Activated T-cell treated with anti-CD3 and anti-CD28 coated beads, Interleukin-2, amount 50 U/mL, for 24 hours (primary cell): ENCODE measurements around the gene SLC5A3.

Source experiments
- DNase-seq: peaks from one replicate; pipeline ENCODE4 v3.0.0-alpha.2; 2020
- H3K27ac Mint-ChIP-seq: 2 replicates; pipeline ENCODE4 v1.8.0; 2020; ENCODE audit warnings: mild to moderate bottlenecking, mixed read lengths
- H3K27me3 Mint-ChIP-seq: 2 replicates; pipeline ENCODE4 v1.8.0; 2020; ENCODE audit warnings: mixed read lengths
- H3K36me3 Mint-ChIP-seq: 2 replicates; pipeline ENCODE4 v1.8.0; 2020; ENCODE audit warnings: low read depth, mixed read lengths
- H3K4me1 Mint-ChIP-seq: 2 replicates; pipeline ENCODE4 v1.8.0; 2020; ENCODE audit warnings: low read depth, mixed read lengths
- H3K4me3 Mint-ChIP-seq: 2 replicates; pipeline ENCODE4 v1.8.0; 2020; ENCODE audit warnings: mild to moderate bottlenecking, moderate library complexity, mixed read lengths
- H3K9me3 Mint-ChIP-seq: 2 replicates; pipeline ENCODE4 v1.8.0; 2020; ENCODE audit warnings: mixed read lengths

SLC5A3 gene

GRCh38 chr21:34073032-34073748 is at the start of gene SLC5A3, which contains the start of gene MRPS6:
Gene SLC5A3 (plus strand): TSS chr21:34073578. CDS start chr21:34095199, 21,621 bp downstream.
Gene MRPS6 (plus strand): TSS chr21:34073578. CDS start chr21:34073701, 123 bp downstream.
- Mint-ChIP-seq H3K4me1 (peaks cover 41% of the 10 kb centered on the region), H3K27me3 (no peaks in the 10 kb centered on the region), H3K27ac (peak within 1 kb of the TSS; percentile 95), H3K36me3 (peaks cover 39% of the 10 kb centered on the region), H3K4me3 (peak within 1 kb of the TSS; percentile 96), H3K9me3 (no peaks in the 10 kb centered on the region)
- DNase-seq: peak; percentile 87

DNA sequence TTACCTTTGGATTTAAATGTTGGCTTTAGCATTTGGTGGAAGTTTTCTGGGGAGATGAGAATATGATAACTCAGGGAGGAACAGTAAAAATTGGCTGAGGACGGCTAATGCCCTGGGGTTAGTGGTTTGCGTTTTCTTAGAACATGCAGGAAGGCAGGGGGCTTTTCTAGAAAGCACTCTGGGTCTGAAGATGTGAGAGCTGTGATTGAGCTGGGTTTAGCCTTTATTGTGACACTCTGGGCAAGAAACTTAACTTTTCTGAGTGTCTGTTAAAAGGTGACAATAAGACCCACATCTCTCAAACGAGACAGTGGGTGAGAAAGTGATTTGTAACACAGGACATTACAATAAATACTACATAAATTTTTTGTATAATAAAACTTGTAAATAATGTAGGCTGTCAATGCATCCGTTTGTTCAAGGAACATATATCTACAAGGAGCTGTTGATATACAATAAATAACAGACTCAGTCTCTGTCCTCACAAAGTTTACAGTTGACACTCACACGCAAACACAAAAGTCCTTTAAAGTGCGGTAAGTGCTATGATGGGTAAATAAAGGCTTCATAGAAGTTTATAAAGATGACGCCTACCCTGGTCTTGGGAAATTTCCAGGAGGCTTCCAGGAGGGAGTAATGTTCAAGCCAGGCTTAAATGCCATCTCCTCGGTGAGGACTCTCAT is 49.5 kb upstream of the SLC5A3 start:
- no peak for DNase-seq
- H3K4me3 Mint-ChIP-seq: no peak overlapping the region
- no peak overlapping the region for H3K27ac Mint-ChIP-seq
- H3K9me3 Mint-ChIP-seq: no peaks in the 10 kb centered on the region
- H3K36me3 Mint-ChIP-seq: no peaks in the 10 kb centered on the region
- H3K27me3 Mint-ChIP-seq: no peaks in the 10 kb centered on the region
- H3K4me1 Mint-ChIP-seq: peaks cover 12% of the 10 kb centered on the region

GRCh38 chr21:34024374-34024693 is 49.0 kb upstream of the SLC5A3 start:
- H3K9me3 Mint-ChIP-seq: no peaks in the 10 kb centered on the region
- peaks cover 12% of the 10 kb centered on the region for H3K4me1 Mint-ChIP-seq
- DNase-seq: no peak
- H3K4me3 Mint-ChIP-seq: no peak overlapping the region
- no peak overlapping the region for H3K27ac Mint-ChIP-seq
- H3K27me3 Mint-ChIP-seq: no peaks in the 10 kb centered on the region
- H3K36me3 Mint-ChIP-seq: no peaks in the 10 kb centered on the region

GRCh38 chr21:34027721-34028461 is 45.5 kb upstream of the SLC5A3 start:
- no peak for DNase-seq
- H3K27me3 Mint-ChIP-seq: no peaks in the 10 kb centered on the region
- peaks cover 28% of the 10 kb centered on the region for H3K4me1 Mint-ChIP-seq
- H3K27ac Mint-ChIP-seq: no peak overlapping the region
- H3K4me3 Mint-ChIP-seq: no peak overlapping the region
- H3K36me3 Mint-ChIP-seq: no peaks in the 10 kb centered on the region
- peaks cover 3% of the 10 kb centered on the region for H3K9me3 Mint-ChIP-seq

- Mint-ChIP-seq H3K9me3 (peaks cover 3% of the 10 kb centered on the region), H3K27me3 (no peaks in the 10 kb centered on the region), H3K4me3 (no peak overlapping the region), H3K4me1 (peaks cover 29% of the 10 kb centered on the region), H3K36me3 (no peaks in the 10 kb centered on the region), H3K27ac (peak overlapping the region; percentile 92)
- DNase-seq: peak; percentile 71
These were observed 43.4 kb upstream of the SLC5A3 start for GRCh38 chr21:34029743-34030528.

DNA sequence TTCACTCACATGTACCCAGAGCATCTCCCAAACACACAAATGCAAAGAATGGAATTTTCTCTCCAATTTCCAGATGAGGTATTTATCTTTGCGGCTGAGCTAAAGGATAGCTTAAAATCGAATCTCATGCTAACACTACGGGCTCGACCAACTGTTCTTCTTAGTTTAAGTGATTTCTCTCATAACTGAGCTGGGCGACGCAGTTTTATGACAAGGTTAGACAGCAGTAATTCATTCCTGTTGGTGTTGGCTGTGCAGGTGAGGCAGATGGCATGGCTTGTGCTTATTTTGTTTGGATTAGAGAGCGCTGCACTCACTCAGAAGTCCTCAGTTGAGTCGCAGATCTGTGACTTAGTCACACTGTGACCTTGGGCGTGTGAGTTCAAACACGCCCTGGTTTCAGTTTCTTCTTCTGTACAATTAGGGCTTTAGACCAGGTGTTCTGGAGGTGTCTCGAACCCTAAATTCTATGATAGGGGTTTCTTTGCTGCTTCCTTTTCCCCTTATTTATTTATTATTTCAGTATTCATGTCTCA is 41.5 kb upstream of the SLC5A3 start:
- Mint-ChIP-seq H3K4me1 (peaks cover 29% of the 10 kb centered on the region), H3K27me3 (no peaks in the 10 kb centered on the region), H3K4me3 (no peak overlapping the region), H3K9me3 (peaks cover 8% of the 10 kb centered on the region), H3K36me3 (no peaks in the 10 kb centered on the region), H3K27ac (no peak overlapping the region)
- no peak for DNase-seq

GRCh38 chr21:34034369-34035014 is 38.9 kb upstream of the SLC5A3 start:
- Mint-ChIP-seq H3K4me1 (peaks cover 29% of the 10 kb centered on the region), H3K27ac (no peak overlapping the region), H3K27me3 (no peaks in the 10 kb centered on the region), H3K4me3 (no peak overlapping the region), H3K36me3 (no peaks in the 10 kb centered on the region), H3K9me3 (peaks cover 8% of the 10 kb centered on the region)
- DNase-seq: no peak

DNA sequence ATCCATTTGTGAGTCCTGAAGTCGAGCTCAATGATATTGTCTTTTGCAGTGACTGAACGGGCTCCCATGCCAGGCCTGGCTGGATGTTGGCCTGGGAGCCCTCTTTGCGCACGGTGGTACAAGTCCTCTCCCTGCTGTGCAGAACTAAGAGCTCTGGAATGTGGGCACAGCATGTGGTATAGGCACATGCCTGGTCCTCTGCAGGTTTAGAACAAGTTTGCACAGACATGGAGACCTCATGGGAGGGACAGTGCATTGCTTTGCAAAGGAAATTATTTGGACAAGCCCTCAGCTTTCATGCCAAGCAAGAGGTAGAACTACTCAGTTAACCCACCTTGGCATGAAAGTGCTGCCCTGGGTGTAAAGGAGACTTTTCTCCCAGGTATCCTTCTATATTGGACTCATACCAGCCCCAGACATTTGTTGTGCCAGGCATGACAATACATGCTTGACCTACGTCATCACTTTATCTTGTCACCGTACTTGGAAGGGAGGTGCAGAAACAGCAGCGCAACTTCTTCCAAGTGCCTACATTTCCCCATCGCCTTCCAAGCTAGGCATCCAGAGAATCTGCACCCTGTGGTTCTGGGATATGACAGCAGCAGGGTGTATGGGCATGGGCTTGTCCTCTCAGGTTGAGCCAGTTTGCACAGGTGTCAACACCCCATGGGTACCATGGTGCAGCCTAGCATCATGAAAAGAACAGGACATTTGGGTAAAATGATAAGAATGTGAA is 37.6 kb upstream of the SLC5A3 start:
- Mint-ChIP-seq H3K4me1 (peaks cover 17% of the 10 kb centered on the region), H3K4me3 (no peak overlapping the region), H3K36me3 (no peaks in the 10 kb centered on the region), H3K9me3 (peaks cover 7% of the 10 kb centered on the region), H3K27me3 (no peaks in the 10 kb centered on the region), H3K27ac (no peak overlapping the region)
- DNase-seq: no peak

DNA sequence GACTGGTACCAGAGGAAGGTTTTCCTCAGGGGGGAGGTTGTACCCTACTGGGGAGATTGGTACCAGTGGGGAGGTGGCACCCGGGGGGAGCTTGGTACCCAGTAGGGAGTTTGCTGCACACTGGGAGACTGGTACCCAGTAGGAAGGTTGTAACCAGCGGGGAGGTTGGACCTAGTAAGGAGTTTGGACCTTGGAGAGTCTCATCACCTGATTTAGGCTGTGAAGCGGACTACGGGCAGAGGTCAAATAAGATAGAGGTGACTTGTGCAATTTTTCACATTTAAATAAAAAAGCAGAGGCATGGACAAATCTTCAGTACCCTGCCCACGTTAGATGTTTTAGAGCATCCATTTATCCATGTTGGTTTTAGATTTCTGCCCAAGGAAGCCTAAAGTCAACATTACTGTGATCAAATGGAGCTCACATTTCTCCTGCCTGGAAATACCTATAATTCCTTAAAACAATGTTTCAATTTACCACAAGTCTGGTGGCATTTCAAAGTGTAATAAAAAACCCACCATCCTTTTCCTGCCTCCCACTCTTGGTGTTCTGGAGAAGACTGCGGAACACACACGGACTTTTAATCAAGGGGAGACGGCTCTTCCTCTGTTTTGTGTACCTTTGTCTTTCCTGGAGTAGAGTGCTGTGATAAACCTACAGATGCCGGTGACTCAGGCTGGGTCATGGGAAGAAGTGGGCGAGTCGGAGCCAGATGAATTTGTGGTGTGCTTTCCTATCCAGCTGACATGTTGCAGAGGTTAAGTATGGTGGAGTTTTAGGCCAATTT is 36.2 kb upstream of the SLC5A3 start:
- H3K4me1 Mint-ChIP-seq: peaks cover 9% of the 10 kb centered on the region
- no peak overlapping the region for H3K4me3 Mint-ChIP-seq
- DNase-seq: no peak
- H3K27ac Mint-ChIP-seq: no peak overlapping the region
- H3K36me3 Mint-ChIP-seq: no peaks in the 10 kb centered on the region
- peaks cover 5% of the 10 kb centered on the region for H3K9me3 Mint-ChIP-seq
- H3K27me3 Mint-ChIP-seq: no peaks in the 10 kb centered on the region

DNA sequence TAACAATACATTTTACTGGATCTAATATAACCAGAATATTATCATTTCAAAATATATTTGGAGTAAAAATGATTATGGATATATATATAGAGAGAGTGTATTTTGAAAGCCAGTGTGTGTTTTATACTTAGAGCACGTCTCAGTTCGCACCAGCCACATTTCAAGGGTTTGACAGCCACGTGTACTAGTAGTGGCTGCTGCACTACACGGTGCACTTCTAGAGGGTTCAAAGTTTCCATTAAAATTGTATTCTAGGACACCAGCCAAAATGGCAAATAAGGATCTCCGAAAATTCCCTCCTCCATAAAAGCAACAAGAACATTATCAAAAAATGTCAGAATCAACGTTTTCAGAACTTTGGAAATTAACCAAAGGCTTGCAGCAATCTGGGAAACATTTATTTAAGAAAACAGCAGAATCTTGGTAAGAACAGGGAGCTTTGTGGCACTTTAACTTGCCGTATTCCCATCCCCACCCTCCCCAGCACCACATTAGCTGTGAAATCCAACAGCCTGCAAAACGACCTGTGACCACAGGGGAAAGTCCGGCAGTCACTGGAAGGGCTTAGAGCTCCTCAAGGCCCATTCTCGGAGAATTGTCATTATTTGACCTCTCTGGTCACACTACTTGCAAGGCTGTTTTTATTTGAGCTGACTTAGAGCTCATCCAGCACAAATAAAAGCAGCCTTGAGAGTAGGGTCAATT is 33.5 kb upstream of the SLC5A3 start:
- no peak for DNase-seq
- Mint-ChIP-seq H3K4me3 (no peak overlapping the region), H3K27ac (no peak overlapping the region), H3K4me1 (peaks cover 16% of the 10 kb centered on the region), H3K27me3 (no peaks in the 10 kb centered on the region), H3K9me3 (peaks cover 5% of the 10 kb centered on the region), H3K36me3 (no peaks in the 10 kb centered on the region)

- Mint-ChIP-seq H3K27me3 (no peaks in the 10 kb centered on the region), H3K4me1 (peaks cover 26% of the 10 kb centered on the region), H3K27ac (no peak overlapping the region), H3K9me3 (no peaks in the 10 kb centered on the region), H3K4me3 (no peak overlapping the region), H3K36me3 (no peaks in the 10 kb centered on the region)
- no peak for DNase-seq
These were observed 30.6 kb upstream of the SLC5A3 start for GRCh38 chr21:34042735-34043134.

DNA sequence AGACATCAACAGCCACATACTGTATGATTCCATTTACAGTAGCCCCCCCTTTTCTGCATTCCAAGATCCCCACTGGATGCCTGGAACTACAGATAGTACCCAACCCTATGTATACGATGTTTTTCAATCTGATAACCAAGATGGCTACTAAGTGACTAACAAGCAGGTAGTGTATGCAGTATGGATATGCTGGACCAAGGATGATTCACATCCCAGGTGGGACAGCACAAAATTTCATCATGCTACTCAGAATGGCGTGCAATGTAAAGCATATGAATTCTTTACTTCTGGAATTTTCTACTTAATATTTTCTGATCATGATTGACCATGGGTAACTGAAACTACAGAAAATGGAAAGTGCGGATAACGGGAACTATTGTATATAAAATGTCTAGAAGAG is 30.0 kb upstream of the SLC5A3 start:
- H3K27me3 Mint-ChIP-seq: no peaks in the 10 kb centered on the region
- DNase-seq: no peak
- peaks cover 26% of the 10 kb centered on the region for H3K4me1 Mint-ChIP-seq
- H3K27ac Mint-ChIP-seq: no peak overlapping the region
- no peaks in the 10 kb centered on the region for H3K9me3 Mint-ChIP-seq
- H3K36me3 Mint-ChIP-seq: no peaks in the 10 kb centered on the region
- H3K4me3 Mint-ChIP-seq: no peak overlapping the region
